GM21619 (cell line): ENCODE measurements around the gene ACACB.

Experiments
- ATAC-seq: cut with Tn5 transposase; IDR thresholded peaks from one replicate; pipeline ENCODE4 v1.9.1; 2021; ENCODE audit not compliant: unreplicated experiment

Gene ACACB

DNA sequence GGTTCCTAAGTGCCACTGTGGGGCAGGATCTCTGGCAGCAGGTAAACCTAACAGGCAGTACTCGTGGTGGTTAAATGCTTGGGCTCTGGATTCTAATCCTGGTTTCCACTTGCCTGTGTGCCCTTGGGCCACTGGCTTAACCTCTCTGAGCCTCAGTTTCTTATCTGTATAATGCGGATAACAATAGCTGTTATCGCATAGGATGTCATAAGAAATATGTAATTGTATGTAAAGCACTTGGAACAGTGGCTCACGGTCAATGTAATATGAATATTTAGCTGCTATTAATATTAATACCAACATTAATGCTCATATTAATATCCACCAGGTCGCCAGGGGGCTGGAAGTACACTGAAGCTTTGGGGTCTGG lies 175.9 kb downstream of the ACACB start:
- ATAC-seq, result no peak

DNA sequence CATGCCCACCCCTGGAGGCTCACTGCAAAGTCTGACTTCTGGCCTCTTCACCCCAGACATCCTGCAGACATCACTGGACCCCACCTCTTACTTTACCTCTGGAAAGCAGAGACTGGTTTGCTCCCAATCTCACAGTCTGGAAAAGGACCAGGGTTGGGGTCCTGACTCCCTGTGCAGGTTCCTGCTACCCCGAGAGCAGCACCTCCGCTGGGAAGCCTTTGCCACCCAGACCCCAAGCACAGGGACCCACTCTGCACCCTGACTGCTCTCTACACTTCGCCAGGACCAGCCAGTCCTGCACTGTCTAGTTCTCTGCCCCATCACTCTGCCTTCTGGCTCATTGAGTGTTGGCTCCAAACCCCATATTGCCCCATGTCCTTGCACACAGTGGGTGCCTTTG lies 176.7 kb downstream of the ACACB start:
- ATAC-seq, result no peak

DNA sequence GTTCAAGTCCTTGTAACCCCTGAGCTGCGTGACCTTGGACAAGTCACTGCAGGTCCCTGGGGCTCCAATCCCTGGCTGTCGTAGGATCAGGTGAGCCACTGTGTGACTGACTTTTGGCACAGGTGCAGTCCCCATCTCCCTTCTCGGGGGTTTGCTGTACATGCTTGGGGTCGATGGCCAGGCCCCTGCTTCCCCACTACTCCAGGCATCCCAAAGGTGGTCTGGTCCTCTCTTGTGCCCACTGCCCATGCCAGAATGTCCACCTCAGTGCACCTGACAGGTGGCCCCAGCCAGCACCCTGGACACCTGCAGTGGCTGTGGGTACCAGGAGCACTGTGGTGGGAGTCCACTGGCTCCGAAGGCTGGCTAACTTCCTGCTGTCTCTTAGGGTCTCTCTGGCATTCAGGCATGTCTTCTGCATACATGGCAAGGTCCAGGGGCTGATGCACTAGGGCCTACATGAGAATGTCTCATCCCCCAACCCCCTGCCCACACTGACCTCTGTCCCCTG lies 178.0 kb downstream of the ACACB start:
- no peak for ATAC-seq

- ATAC-seq, result no peak
Measured at GRCh38 chr12:109295764-109296425, 179.5 kb downstream of the ACACB start.

GRCh38 chr12:109296431-109296830 lies 180.0 kb downstream of the ACACB start:
- no peak for ATAC-seq

- no peak for ATAC-seq
Measured at GRCh38 chr12:109299849-109300248, 183.5 kb downstream of the ACACB start.

- ATAC-seq, result no peak
Measured at GRCh38 chr12:109301643-109302168, 185.3 kb downstream of the ACACB start.

DNA sequence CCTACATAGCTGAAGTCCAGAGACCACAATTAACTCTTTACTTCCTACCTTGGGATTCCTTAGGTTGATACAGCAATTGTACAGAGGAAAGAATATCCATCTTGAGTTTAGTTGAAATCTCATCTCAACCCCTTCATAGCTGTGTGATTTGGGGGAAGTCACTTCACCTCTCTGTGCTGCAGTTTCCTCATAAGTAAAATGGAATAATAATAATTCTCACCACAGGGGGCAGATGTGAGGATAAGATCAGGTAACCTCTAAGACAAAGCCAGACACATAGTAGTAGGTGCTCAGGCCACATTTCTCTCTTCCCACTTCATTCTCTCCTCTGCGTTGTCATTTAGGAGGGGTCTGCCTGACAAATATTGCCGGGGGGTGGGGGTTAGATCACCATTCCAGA lies 186.0 kb downstream of the ACACB start:
- no peak for ATAC-seq

DNA sequence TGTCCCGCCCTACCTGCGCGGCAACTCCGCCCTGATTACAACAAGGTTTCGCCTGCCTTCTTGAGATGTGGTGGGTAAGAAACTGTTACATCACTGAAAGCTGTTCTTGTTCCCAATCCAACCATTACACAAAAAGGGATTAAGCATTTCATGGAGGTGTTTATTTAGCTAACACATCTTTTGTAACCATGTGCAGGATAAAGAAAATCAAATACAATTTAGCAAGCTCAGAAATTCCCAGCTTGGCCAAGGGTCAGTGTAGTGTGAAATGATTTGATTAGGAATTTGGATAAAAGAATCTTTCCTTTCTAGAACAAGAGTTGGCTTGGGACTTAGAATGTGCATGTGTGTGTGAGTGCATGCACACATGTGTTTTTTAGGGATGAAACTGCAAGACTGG lies 186.4 kb downstream of the ACACB start:
- no peak for ATAC-seq

- no peak for ATAC-seq
Measured at GRCh38 chr12:109304485-109304884, 188.1 kb downstream of the ACACB start.

DNA sequence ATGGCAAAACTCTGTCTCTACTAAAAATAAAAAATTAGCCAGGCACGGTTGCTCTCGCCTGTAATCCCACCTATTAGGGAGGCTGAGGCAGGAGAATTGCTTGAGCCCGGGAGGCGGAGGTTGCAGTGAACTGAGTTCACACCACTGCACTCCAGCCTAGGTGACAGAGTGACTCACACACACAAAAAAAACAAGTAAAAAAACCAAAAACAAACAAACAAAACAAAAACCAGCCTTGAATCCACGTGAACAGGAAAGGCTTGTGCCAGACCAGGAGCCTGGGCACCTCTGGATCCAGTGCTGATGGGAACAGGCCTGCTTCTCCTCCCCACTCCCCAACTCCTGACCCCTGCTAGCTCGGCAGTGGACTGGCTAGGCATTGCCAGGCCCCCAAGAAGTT lies 189.2 kb downstream of the ACACB start:
- ATAC-seq, result no peak

DNA sequence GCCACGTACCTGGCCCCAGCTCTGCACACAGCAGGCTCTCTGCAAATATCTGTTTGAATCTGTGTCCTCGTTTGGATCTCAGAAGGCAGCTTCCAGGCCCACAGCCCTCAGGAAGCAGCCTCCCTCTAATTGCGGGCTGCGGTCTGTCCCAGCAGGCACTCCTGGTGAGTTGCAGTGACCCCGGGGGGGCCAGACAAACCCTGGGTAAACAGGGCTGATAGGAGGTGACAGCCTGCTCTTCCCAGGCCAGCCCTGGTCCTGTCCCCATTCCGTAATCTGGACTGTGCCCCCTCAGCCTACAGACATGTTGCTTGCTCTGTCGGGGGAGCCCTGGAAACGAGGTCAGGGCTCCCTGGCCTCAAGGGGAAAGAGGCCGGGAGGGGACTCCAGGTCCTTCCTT lies 190.7 kb downstream of the ACACB start:
- ATAC-seq, result no peak

DNA sequence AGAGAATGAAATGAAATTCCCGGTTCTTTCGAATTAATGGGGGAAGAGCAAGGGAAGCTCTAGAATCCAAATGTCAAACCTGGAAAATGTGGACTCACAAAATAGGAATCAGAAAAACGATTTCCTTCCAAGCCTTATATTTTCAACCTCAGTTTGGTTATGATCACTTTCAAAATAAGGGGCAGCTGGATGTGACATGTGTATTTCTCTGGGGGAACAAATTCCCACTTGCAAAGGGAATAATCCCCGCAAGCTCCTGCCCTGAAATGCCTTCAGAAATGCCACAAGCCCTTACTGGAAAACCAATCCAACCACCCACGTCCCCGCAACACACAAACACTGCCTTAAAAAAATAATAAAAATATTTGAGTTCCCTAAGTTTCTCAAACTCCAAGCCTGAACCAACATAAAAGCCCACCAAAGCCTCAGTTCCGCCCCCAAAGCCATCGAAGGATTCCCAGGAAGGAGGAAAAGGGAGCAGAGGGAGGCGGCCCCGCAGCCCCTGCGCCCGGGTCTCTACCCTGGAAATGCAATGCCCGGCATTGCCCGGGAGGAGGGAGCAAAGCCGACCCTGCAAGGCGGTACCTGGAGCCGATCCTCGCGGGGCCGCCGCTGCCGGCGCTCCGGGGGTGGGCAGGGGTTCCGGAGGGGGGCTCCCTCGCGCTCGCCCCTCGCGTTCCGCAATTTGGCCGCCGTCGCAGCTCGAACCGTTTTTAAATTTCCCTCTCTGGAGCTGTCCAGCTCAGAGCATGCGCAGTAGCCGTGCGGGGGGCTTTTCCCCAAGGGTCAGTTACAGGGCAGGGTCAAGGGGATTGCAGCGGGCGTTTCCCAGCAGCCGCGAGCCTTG lies 192.4 kb downstream of the ACACB start, which contains the start of gene FOXN4:
Gene FOXN4 (minus strand): TSS at position 751 of the 847 bp plus-strand sequence. CDS start 963 bp downstream, outside the sequence.
- ATAC-seq, result no peak

DNA sequence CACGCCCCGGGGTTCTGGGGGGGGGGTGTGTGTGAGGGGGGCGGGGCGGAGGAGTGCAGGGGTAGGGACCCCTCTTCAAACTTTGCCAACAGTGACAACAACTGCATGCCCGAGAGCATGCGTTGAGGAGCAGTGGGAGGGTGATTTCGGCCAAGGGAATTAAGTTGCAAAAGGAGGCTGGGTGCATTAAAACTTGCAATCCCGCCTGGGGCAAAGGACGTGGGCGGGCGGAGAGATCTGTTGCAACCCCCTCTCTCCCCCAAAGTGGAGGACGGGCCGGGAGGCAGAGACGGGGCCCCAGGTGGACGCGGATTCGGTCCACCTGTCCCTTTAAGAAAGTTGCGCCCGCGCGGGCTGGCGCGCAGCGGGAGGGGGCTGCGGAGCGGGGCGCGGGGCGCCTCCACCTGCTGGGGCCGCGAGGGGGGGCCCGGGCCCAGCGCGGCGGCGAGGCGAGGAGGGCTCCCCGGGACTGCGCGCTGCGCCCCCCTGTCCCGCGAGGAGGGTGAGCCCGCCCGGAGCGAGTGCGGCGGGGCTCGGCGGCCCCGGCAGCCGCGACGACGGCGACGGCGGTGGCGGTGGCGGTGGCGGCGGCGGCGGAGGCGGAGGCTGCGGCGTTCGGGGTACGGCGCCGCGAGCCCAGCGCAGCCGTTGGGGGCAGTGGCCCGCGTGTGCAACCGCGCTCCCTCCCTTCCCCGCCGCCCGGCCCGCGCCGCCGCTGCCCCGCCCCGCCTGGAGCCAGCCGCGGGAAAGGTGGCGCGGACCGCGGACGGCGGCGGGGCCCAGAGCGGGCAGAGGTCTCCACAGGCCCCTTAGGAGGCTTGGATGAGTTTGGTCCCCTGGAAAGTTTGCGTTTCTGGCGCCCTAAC lies 193.2 kb downstream of the ACACB start:
- ATAC-seq, result no peak

- no peak for ATAC-seq
Measured at GRCh38 chr12:109310247-109311125, 194.1 kb downstream of the ACACB start.
